Left lung (tissue), 10 donors: Measurements from ENCODE around the gene SUPT3H. TPM values are rescaled to one million over a fixed set of nuclear protein-coding genes. Genes with fewer than 3 reads are reported as not detected.
A peak's percentile ranks its signal among the peaks of the same experiment; 100 is the strongest.

Experiments used
- ATAC-seq: fragments of 200-7000 bp; cut with Tn5 transposase; one replicate; pipeline ENCODE4 v1.9.1; 2020; ENCODE audit warnings: moderate library complexity
- DNase-seq, 4 donors: peaks; one replicate each; pipeline ENCODE4 v3.0.0-alpha.2; 2013 to 2020
- H3K27ac ChIP-seq, 2 donors: fragments of 200-600 bp; sonication (generic) in 1 of 2; one replicate each; pipeline versions ENCODE4 v1.5.0 to v1.8.0; 2020 to 2021
- H3K27me3 ChIP-seq, 2 donors: fragments of 200-600 bp; sonication (generic) in 1 of 2; one replicate each; pipeline versions ENCODE4 v1.5.0 to v1.8.0; 2020 to 2021
- H3K36me3 ChIP-seq, 2 donors: fragments of 200-600 bp; sonication (generic) in 1 of 2; one replicate each; pipeline versions ENCODE4 v1.5.0 to v1.8.0; 2020 to 2021
- H3K4me1 ChIP-seq, 2 donors: fragments of 200-600 bp; one replicate each; pipeline ENCODE4 v1.8.0; 2021
- H3K4me3 ChIP-seq, 2 donors: fragments of 200-600 bp; sonication (generic) in 1 of 2; one replicate each; pipeline versions ENCODE4 v1.5.0 to v1.8.0; 2020 to 2021; ENCODE audit warnings: mild to moderate bottlenecking in 1 of 2
- H3K9me3 ChIP-seq, 2 donors: fragments of 200-600 bp; sonication (generic) in 1 of 2; one replicate each; pipeline versions ENCODE4 v1.5.0 to v1.8.0; 2020 to 2021
- CTCF ChIP-seq, 2 donors: fragments of 200-600 bp; sonication (generic) in 1 of 2; IDR thresholded peaks; one replicate each; pipeline versions ENCODE4 v1.5.0 to v1.8.0; 2021; ENCODE audit warnings: antibody characterized with exemption in 2 of 2
- intact Hi-C, 2 donors: fragments of 100-400 bp; cut with DNase I; formaldehyde crosslinking; loops; one replicate each; pipeline versions ENCODE4 v1.11.2 to v1.14.2; 2022
- polyA plus RNA-seq, 6 donors: library from polyadenylated mRNA; unstranded; fragments of 120-200 nt; gene quantifications; one replicate each; pipeline ENCODE4 v1.2.1, GENCODE V29; 2013; ENCODE audit not compliant: insufficient read length in 6 of 6
- total RNA-seq, 2 donors: library from RNA; stranded (reverse); fragmentation: NEBNext Ultra II Directional; extraction: Animal tissue kit (Norgen Biotek cat#: 25700); gene quantifications; one replicate each; pipeline ENCODE4 v1.2.1, GENCODE V29; 2021
- donor health status: DM: no; HTN: yes; CAD: no.
- donor health status: DM: no; HTN: no; CAD: no.

SUPT3H gene
- total and polyA plus RNA-seq, 8 donors = 4.7 to 33.0 (median 26.2) TPM

DNA sequence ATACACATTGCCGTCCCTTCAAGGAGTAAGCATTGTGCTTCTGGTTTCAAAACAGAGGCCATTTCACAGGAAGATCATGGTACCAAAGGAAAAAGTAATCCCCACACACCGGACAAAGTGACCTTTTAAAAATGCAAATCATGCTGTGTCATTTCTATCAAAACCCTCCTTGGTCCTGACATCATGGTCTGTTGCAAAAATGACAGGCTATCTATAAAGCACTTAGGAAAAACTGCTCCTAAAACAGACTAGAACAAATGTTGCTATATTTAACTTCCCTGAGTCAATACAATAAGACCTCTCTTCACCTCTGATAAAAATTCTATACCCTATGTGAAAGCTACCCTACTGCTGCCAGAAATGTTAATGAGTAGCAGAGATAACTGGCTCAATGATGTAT lies 403.2 kb downstream of the SUPT3H start:
- H3K36me3 ChIP-seq = no peaks in the 10 kb centered on the region
- DNase-seq = no peak
- H3K9me3 ChIP-seq = peaks cover 0 to 13% of the 10 kb centered on the region in 2 donors
- no peaks in the 10 kb centered on the region for H3K27me3 ChIP-seq
- intact Hi-C loops = no loop called here
- TF ChIP-seq CTCF (IDR thresholded peaks at IDR 0.05) = no peak
- H3K4me1 ChIP-seq = peaks cover 0 to 6% of the 10 kb centered on the region in 2 donors
- no peak overlapping the region for H3K27ac ChIP-seq
- H3K4me3 ChIP-seq = no peak overlapping the region
- ATAC-seq = no peak

DNA sequence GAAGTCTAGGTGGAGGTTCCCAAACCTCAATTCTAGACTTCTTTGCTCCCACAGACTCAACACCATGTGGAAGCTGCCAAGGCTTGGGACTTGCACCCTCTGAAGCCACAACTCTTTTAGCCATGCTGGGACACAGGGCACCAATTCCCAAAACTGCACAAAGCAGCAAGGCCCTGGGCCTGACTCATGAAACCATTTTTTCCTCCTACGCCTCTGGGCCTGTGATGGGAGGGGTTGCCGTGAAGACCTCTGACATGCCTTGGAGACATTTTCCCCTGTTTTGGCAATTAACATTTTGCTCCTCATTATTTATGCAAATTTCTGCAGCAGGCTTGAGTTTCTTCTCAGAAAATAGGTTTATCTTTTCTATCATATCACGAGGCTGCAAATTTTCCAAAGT lies 405.0 kb downstream of the SUPT3H start:
- H3K27me3 ChIP-seq = no peaks in the 10 kb centered on the region
- H3K4me3 ChIP-seq = no peak overlapping the region
- ATAC-seq (no peak), DNase-seq (no peak)
- H3K4me1 ChIP-seq = peaks cover 0 to 6% of the 10 kb centered on the region in 2 donors
- H3K9me3 ChIP-seq = peaks cover 0 to 13% of the 10 kb centered on the region in 2 donors
- H3K36me3 ChIP-seq = no peaks in the 10 kb centered on the region
- intact Hi-C loops = no loop called here
- no peak overlapping the region for H3K27ac ChIP-seq
- TF ChIP-seq CTCF (IDR thresholded peaks at IDR 0.05) = no peak

GRCh38 chr6:44969446-44970185 lies 408.1 kb downstream of the SUPT3H start:
- DNase-seq (no peak), ATAC-seq (no peak)
- TF ChIP-seq CTCF (IDR thresholded peaks at IDR 0.05) = no peak
- Histone ChIP-seq H3K27me3 (no peaks in the 10 kb centered on the region), H3K9me3 (peaks cover 0 to 13% of the 10 kb centered on the region in 2 donors), H3K4me3 (no peak overlapping the region), H3K36me3 (no peaks in the 10 kb centered on the region), H3K27ac (no peak overlapping the region), H3K4me1 (no peaks in the 10 kb centered on the region)
- intact Hi-C loops = no loop called here

DNA sequence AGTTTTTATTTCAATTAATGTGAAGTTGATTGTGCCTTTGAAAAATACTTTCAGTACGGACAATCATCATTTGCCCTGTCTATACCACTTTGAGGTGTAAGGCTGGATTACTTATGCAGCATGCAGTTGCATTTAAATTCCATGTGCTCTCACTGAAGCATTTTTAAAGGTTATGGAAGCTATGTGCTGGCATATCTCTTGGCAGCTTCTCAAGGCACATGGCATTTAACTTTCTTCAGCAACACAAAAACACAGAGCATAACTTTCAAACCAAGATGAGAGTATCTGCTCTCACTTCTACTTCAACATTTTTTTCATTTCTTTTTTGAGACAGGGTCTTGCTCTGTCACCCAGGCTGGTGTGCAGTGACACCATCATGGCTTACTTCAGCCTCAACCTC lies 410.3 kb downstream of the SUPT3H start:
- DNase-seq (no peak), ATAC-seq (no peak)
- no peak for TF ChIP-seq CTCF (IDR thresholded peaks at IDR 0.05)
- no peaks in the 10 kb centered on the region for H3K36me3 ChIP-seq
- H3K27ac ChIP-seq = no peak overlapping the region
- intact Hi-C loops = no loop called here
- no peaks in the 10 kb centered on the region for H3K27me3 ChIP-seq
- peaks cover 0 to 5% of the 10 kb centered on the region in 2 donors for H3K9me3 ChIP-seq
- no peaks in the 10 kb centered on the region for H3K4me1 ChIP-seq
- no peak overlapping the region for H3K4me3 ChIP-seq

GRCh38 chr6:44966449-44967092 lies 411.2 kb downstream of the SUPT3H start:
- peaks cover 0 to 1% of the 10 kb centered on the region in 2 donors for H3K9me3 ChIP-seq
- DNase-seq (no peak), ATAC-seq (peak; percentile 25)
- H3K27ac ChIP-seq = no peak overlapping the region
- no peaks in the 10 kb centered on the region for H3K4me1 ChIP-seq
- intact Hi-C loops = no loop called here
- H3K36me3 ChIP-seq = no peaks in the 10 kb centered on the region
- H3K27me3 ChIP-seq = no peaks in the 10 kb centered on the region
- no peak overlapping the region for H3K4me3 ChIP-seq
- TF ChIP-seq CTCF (IDR thresholded peaks at IDR 0.05) = no peak
